ENCODE results near the gene DACH1. TPM values are rescaled to one million over a fixed set of nuclear protein-coding genes. Genes with fewer than 3 reads are reported as not detected.

The DACH1 gene
- total and polyA plus RNA-seq, 3 experiments from 2014 or later = not detected

GRCh38 chr13:71524613-71525304 lies 342.2 kb downstream of the DACH1 start:
- no peak overlapping the region for H3K27ac Mint-ChIP-seq
- peaks cover 2 to 7% (median 4%) of the 10 kb centered on the region in 5 donors for H3K9me3 Mint-ChIP-seq
- no peak for DNase-seq
- ChIA-PET CTCF (no interaction called here), POLR2A (no interaction called here)
- no peaks in the 10 kb centered on the region for H3K27me3 Mint-ChIP-seq
- no peaks in the 10 kb centered on the region for H3K36me3 Mint-ChIP-seq
- H3K4me3 ChIP-seq (ENCODE audit: low read length) = no peak overlapping the region
- H3K4me1 Mint-ChIP-seq = no peaks in the 10 kb centered on the region
- no peaks in the 10 kb centered on the region for H3K36me3 ChIP-seq (ENCODE audit: insufficient read depth, low read length)
- H3K9me3 ChIP-seq (ENCODE audit: low read length) = no peaks in the 10 kb centered on the region
- H3K4me3 Mint-ChIP-seq = no peak overlapping the region
- no peaks in the 10 kb centered on the region for H3K4me1 ChIP-seq (ENCODE audit: insufficient read depth, low read length)
- H3K27ac ChIP-seq (ENCODE audit: low read depth, low read length) = no peak overlapping the region
- no peaks in the 10 kb centered on the region for H3K27me3 ChIP-seq (ENCODE audit: insufficient read depth, low read length, poor library complexity, severe bottlenecking)

- POLR2A ChIA-PET = no interaction called here
- H3K36me3 ChIP-seq (ENCODE audit: insufficient read depth, low read length) = no peaks in the 10 kb centered on the region
- no peak overlapping the region for H3K4me3 ChIP-seq (ENCODE audit: low read length)
- Mint-ChIP-seq H3K9me3 (peaks cover 0 to 7% (median 4%) of the 10 kb centered on the region in 5 donors), H3K27me3 (no peaks in the 10 kb centered on the region), H3K27ac (no peak overlapping the region), H3K4me3 (no peak overlapping the region), H3K4me1 (no peaks in the 10 kb centered on the region), H3K36me3 (no peaks in the 10 kb centered on the region)
- no peak for DNase-seq
- H3K27me3 ChIP-seq (ENCODE audit: insufficient read depth, low read length, poor library complexity, severe bottlenecking) = no peaks in the 10 kb centered on the region
- H3K9me3 ChIP-seq (ENCODE audit: low read length) = no peaks in the 10 kb centered on the region
- no peak overlapping the region for H3K27ac ChIP-seq (ENCODE audit: low read depth, low read length)
- H3K4me1 ChIP-seq (ENCODE audit: insufficient read depth, low read length) = no peaks in the 10 kb centered on the region
- CTCF ChIA-PET = no interaction called here
These were observed 342.8 kb downstream of the DACH1 start for GRCh38 chr13:71524245-71524612.

GRCh38 chr13:71522941-71523526 lies 344.0 kb downstream of the DACH1 start:
- H3K27ac Mint-ChIP-seq = no peak overlapping the region
- H3K4me3 Mint-ChIP-seq = no peak overlapping the region

GRCh38 chr13:71517004-71517403 lies 350.0 kb downstream of the DACH1 start:
- Mint-ChIP-seq H3K4me3 (no peak overlapping the region), H3K27ac (no peak overlapping the region), H3K4me1 (no peaks in the 10 kb centered on the region), H3K36me3 (no peaks in the 10 kb centered on the region), H3K27me3 (no peaks in the 10 kb centered on the region), H3K9me3 (peaks cover 0 to 8% (median 0%) of the 10 kb centered on the region in 5 donors)
- CTCF ChIA-PET = no interaction called here
- no peak for DNase-seq
- no peaks in the 10 kb centered on the region for H3K9me3 ChIP-seq (ENCODE audit: low read length)
- H3K27ac ChIP-seq (ENCODE audit: low read depth, low read length) = no peak overlapping the region
- no peaks in the 10 kb centered on the region for H3K36me3 ChIP-seq (ENCODE audit: insufficient read depth, low read length)
- H3K4me3 ChIP-seq (ENCODE audit: low read length) = no peak overlapping the region
- H3K27me3 ChIP-seq (ENCODE audit: insufficient read depth, low read length, poor library complexity, severe bottlenecking) = no peaks in the 10 kb centered on the region
- POLR2A ChIA-PET = no interaction called here
- no peaks in the 10 kb centered on the region for H3K4me1 ChIP-seq (ENCODE audit: insufficient read depth, low read length)

More at GRCh38 chr13:71522941-71523526, 344.0 kb downstream of the DACH1 start:
- Histone ChIP-seq H3K4me3 (ENCODE audit: low read length) (no peak overlapping the region), H3K9me3 (ENCODE audit: low read length) (no peaks in the 10 kb centered on the region), H3K27me3 (ENCODE audit: insufficient read depth, low read length, poor library complexity, severe bottlenecking) (no peaks in the 10 kb centered on the region), H3K36me3 (ENCODE audit: insufficient read depth, low read length) (no peaks in the 10 kb centered on the region), H3K4me1 (ENCODE audit: insufficient read depth, low read length) (no peaks in the 10 kb centered on the region), H3K27ac (ENCODE audit: low read depth, low read length) (no peak overlapping the region)
- ChIA-PET POLR2A (no interaction called here), CTCF (no interaction called here)
- H3K27me3 Mint-ChIP-seq = no peaks in the 10 kb centered on the region
- H3K9me3 Mint-ChIP-seq = peaks cover 0 to 10% (median 4%) of the 10 kb centered on the region in 5 donors
- H3K4me1 Mint-ChIP-seq = no peaks in the 10 kb centered on the region
- DNase-seq = no peak
- H3K36me3 Mint-ChIP-seq = no peaks in the 10 kb centered on the region

GRCh38 chr13:71516521-71516920 lies 350.5 kb downstream of the DACH1 start:
- no peaks in the 10 kb centered on the region for H3K4me1 ChIP-seq (ENCODE audit: insufficient read depth, low read length)
- Mint-ChIP-seq H3K27ac (no peak overlapping the region), H3K27me3 (no peaks in the 10 kb centered on the region), H3K4me1 (no peaks in the 10 kb centered on the region), H3K9me3 (peaks cover 0 to 6% (median 0%) of the 10 kb centered on the region in 5 donors), H3K36me3 (no peaks in the 10 kb centered on the region), H3K4me3 (no peak overlapping the region)
- H3K27ac ChIP-seq (ENCODE audit: low read depth, low read length) = no peak overlapping the region
- CTCF ChIA-PET = no interaction called here
- H3K36me3 ChIP-seq (ENCODE audit: insufficient read depth, low read length) = no peaks in the 10 kb centered on the region
- H3K27me3 ChIP-seq (ENCODE audit: insufficient read depth, low read length, poor library complexity, severe bottlenecking) = no peaks in the 10 kb centered on the region
- POLR2A ChIA-PET = no interaction called here
- no peak for DNase-seq
- no peak overlapping the region for H3K4me3 ChIP-seq (ENCODE audit: low read length)
- no peaks in the 10 kb centered on the region for H3K9me3 ChIP-seq (ENCODE audit: low read length)

GRCh38 chr13:71515744-71516038 lies 351.3 kb downstream of the DACH1 start:
- DNase-seq = no peak
- Mint-ChIP-seq H3K27me3 (no peaks in the 10 kb centered on the region), H3K9me3 (peaks cover 0 to 10% (median 0%) of the 10 kb centered on the region in 5 donors), H3K27ac (no peak overlapping the region), H3K36me3 (no peaks in the 10 kb centered on the region), H3K4me1 (no peaks in the 10 kb centered on the region), H3K4me3 (no peak overlapping the region)
- POLR2A ChIA-PET = no interaction called here
- H3K27me3 ChIP-seq (ENCODE audit: insufficient read depth, low read length, poor library complexity, severe bottlenecking) = no peaks in the 10 kb centered on the region
- no peak overlapping the region for H3K4me3 ChIP-seq (ENCODE audit: low read length)
- no peaks in the 10 kb centered on the region for H3K9me3 ChIP-seq (ENCODE audit: low read length)
- CTCF ChIA-PET = no interaction called here
- no peaks in the 10 kb centered on the region for H3K36me3 ChIP-seq (ENCODE audit: insufficient read depth, low read length)
- no peak overlapping the region for H3K27ac ChIP-seq (ENCODE audit: low read depth, low read length)
- H3K4me1 ChIP-seq (ENCODE audit: insufficient read depth, low read length) = no peaks in the 10 kb centered on the region

GRCh38 chr13:71514900-71515743 lies 351.9 kb downstream of the DACH1 start:
- Mint-ChIP-seq H3K4me3 (no peak overlapping the region), H3K27ac (no peak overlapping the region), H3K27me3 (no peaks in the 10 kb centered on the region), H3K36me3 (no peaks in the 10 kb centered on the region), H3K9me3 (peaks cover 0 to 14% (median 0%) of the 10 kb centered on the region in 5 donors), H3K4me1 (no peaks in the 10 kb centered on the region)
- CTCF ChIA-PET = no interaction called here
- Histone ChIP-seq H3K27me3 (ENCODE audit: insufficient read depth, low read length, poor library complexity, severe bottlenecking) (no peaks in the 10 kb centered on the region), H3K4me1 (ENCODE audit: insufficient read depth, low read length) (no peaks in the 10 kb centered on the region), H3K36me3 (ENCODE audit: insufficient read depth, low read length) (no peaks in the 10 kb centered on the region), H3K4me3 (ENCODE audit: low read length) (no peak overlapping the region), H3K27ac (ENCODE audit: low read depth, low read length) (no peak overlapping the region), H3K9me3 (ENCODE audit: low read length) (no peaks in the 10 kb centered on the region)
- DNase-seq = no peak
- POLR2A ChIA-PET = no interaction called here

GRCh38 chr13:71513411-71514033 lies 353.5 kb downstream of the DACH1 start:
- DNase-seq = no peak
- CTCF ChIA-PET = no interaction called here
- H3K27ac ChIP-seq (ENCODE audit: low read depth, low read length) = no peak overlapping the region
- no peak overlapping the region for H3K4me3 Mint-ChIP-seq
- H3K4me1 Mint-ChIP-seq = no peaks in the 10 kb centered on the region
- no peak overlapping the region for H3K27ac Mint-ChIP-seq
- POLR2A ChIA-PET = no interaction called here
- no peaks in the 10 kb centered on the region for H3K4me1 ChIP-seq (ENCODE audit: insufficient read depth, low read length)
- no peaks in the 10 kb centered on the region for H3K27me3 ChIP-seq (ENCODE audit: insufficient read depth, low read length, poor library complexity, severe bottlenecking)
- no peaks in the 10 kb centered on the region for H3K9me3 ChIP-seq (ENCODE audit: low read length)
- H3K9me3 Mint-ChIP-seq = peaks cover 0 to 21% (median 0%) of the 10 kb centered on the region in 5 donors
- no peaks in the 10 kb centered on the region for H3K27me3 Mint-ChIP-seq
- H3K4me3 ChIP-seq (ENCODE audit: low read length) = no peak overlapping the region
- H3K36me3 ChIP-seq (ENCODE audit: insufficient read depth, low read length) = no peaks in the 10 kb centered on the region
- no peaks in the 10 kb centered on the region for H3K36me3 Mint-ChIP-seq

Data from CD8-positive, alpha-beta memory T cell (primary cell).